ENCODE data around the gene LTBP2. TPM values are rescaled to one million over a fixed set of nuclear protein-coding genes. Genes with fewer than 3 reads are reported as not detected.

Gene LTBP2
- total and polyA plus RNA-seq, 2 of the 8 experiments (the other 6 are each of a cell fraction or from before 2014, with no cell fraction given), result 0.48 to 0.89 TPM

GRCh38 chr14:74557691-74558090, 54.3 kb downstream of the LTBP2 start (continued):
- no peak for TF ChIP-seq EZH2 (IDR thresholded peaks at IDR 0.05; ENCODE audit: low read depth, low read length, severe bottlenecking)

All from H1 (cell line).